GM21529 (cell line): ENCODE measurements around the gene PRAC1.

Source experiments
- ATAC-seq: cut with Tn5 transposase; IDR thresholded peaks from one replicate; pipeline ENCODE4 v1.9.1; 2021; ENCODE audit not compliant: unreplicated experiment

PRAC1 gene

DNA sequence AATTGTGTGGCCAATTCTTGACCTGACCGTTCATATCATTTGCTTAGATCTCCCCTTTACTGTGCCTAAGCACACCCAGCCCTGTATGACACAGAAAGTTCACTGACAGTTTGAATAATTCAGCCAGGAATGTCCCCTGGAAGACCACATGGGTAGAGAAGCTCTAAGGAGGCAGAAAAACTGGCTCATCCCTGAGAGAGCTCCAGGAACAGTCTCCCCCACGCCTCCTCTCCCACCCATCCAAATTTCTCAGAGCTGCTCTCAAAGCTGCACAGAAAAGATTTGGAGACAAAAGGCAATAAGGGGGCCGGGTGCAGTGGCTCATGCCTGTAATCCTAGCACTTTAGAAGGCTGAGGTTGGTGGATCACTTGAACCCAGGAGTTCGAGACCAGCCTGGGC, 11.2 kb downstream of the PRAC1 start:
- ATAC-seq: no peak

DNA sequence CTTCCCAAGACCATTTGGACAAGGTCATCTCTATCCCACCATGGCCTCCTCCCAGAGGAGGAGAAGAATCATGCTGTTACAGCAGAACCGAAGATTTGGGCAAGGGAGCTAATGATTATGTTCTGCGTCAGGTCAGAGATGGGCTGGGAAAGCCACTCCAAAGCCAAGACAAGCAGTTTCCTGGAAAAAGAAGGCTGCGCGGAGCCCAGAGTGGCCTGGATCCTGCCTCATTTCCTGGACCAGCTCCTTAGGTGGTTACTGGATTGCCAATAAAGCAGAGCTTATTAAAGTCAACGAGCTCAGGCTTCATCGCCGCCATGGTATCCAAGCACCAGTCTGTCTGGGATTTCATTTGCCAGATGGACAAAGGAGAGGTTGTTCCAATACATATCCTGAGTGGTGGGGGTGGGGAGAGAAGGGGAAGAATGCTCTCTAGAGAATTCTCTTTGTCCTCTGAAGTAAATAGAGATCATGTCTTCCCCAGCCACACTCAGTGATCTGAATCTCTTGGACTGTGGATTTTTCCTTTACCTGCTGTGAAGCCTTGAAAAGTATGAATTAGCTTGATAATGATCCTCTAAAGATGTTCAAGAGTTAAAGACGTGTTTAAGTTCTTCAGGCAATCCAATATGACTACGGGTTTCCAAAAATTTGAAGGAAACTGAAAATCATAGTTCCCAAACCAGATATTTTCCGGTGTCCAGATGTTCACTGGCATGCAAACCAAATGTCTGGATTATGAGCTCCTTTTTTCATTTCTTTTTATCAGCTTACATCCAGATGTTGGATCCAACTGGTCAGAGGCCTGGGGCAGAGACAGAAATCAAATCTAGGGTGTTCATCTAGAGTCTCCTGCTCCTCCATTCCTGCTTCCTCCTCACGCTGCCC, 17.7 kb downstream of the PRAC1 start:
- no peak for ATAC-seq

DNA sequence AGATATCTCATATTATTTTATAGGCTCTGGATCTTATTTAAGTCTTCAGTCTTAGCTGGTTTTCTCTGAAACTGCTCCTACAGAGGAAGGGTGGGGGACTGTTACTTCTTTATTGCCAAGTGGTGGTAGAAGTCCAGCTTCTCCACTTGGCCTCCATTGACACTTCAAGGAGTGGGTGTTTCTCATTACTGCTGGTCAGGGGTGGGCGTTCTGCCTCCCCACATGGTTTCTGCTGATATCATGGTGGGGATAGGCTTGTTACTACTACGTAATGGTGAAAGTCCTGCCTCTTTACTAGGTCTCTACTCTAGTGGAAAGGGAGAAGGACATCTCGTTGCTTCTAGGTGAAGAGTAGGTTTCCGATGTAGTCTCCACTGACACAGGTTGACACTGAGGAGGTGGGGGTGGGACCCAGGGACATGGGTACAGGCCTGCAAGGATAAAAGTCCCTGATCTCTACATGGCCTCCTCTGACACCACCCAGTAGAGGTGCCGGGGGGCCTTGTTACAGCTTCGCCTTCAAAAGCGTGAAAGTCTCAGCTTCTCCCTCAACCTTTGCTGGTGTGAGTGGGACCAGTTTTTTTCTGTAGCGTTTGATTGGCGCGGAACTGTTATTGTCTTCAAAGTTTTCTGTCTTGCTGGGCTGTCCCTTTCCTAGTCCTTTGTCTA, 20.3 kb downstream of the PRAC1 start:
- ATAC-seq: no peak

DNA sequence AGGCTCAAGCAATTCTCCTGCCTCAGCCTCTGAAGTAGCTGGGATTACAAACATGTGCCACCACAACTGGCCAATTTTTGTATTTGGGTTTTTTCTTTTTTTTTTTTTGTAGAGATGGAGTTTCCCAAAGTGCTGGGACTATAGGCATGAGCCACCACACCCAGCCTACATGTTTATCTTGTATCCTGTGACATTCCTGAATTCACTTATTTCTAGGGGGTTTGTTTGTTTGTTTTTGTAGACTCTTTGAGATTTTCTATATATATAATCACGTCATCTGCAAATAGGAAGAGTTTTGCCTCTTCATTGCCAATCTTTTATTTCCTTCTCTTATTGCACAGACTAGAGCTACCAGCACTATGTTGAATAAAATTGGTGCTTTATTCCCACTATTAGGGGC, 29.1 kb downstream of the PRAC1 start:
- no peak for ATAC-seq

DNA sequence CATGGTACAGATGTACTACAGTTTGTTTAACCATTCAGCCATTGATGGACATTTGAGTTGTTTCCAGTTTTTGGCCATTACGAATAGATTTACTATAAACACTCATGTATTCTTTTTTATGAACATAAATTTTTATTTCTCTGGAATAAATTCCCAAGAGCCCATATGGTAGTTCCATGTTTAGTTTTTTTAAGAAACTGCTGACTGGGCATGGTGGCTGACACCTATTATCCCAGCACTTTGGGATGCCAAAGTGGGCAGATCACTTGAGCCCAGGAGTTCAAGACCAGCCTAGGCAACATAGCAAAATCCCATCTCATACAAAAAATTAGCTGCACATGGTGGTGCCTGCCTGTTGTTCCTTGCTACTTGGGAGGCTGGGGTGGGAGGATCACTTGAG, 30.3 kb downstream of the PRAC1 start:
- no peak for ATAC-seq

DNA sequence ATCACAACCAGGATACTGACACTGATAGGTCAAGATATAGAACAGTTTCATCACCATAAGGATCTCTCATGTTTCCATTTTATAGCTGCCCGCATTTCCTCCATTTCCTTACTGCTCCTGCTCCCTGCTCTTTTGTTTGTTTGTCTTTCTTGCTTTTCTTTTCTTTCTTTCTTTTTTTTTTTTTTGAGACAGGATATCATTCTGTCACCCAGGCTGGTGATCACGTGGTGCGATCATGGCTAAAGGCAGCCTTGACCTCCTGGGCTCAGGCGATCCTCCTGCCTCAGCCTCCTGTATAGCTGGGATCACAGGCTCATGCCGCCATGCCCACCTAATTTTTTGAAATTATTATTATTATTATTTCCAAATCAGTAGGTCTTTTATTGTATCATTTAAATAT, 31.7 kb downstream of the PRAC1 start:
- ATAC-seq: no peak

DNA sequence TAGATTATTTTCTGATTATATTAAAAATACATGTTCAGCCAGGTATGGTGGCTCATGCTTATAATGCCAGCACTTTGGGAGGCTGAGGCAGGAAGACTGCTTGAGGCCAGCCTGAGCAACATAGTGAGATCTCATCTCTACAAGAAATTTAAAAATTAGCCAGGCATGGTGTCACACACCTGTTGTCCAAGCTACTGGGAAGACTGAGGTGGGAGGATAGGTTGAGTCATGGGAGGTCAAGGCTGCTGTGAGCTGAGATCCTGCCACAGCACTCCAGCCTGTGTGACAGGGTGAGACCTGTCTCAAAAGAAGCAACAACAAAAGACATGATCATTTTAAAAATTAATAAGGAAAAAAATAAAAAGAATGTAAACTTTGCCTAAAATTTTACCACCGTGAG, 40.7 kb downstream of the PRAC1 start:
- no peak for ATAC-seq

DNA sequence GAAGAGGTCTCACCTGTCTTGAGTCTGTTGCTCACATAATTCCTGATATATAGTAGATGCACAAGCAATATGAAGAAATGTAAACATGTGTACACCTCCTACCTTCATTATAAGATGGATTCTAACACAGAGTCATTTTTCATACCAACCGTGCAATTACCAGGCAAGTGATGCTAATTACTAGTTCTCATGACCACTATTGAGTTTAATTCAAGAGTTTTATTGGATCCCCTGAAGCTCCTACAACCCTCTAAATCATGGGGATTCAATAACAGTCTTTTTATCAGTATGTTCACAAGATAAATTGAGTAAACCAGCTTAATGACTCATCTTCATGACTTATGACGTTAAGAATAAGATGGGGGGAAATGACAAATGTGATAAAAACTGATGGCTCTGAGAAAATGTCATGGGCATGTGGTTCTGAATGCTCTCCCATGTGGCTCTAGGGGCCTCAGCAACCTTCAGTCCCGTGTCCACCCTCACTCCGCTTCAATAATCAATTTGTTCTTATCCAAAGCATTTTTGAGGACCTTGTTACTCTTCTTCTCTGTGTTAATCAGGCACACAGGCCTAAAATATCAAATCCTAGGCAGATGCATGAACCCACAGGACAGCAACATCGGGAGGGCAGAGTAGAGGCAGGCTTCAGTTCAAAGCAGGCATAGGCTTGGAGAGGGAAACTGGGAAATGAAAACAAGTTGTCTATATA, 42.8 kb downstream of the PRAC1 start:
- ATAC-seq: no peak

DNA sequence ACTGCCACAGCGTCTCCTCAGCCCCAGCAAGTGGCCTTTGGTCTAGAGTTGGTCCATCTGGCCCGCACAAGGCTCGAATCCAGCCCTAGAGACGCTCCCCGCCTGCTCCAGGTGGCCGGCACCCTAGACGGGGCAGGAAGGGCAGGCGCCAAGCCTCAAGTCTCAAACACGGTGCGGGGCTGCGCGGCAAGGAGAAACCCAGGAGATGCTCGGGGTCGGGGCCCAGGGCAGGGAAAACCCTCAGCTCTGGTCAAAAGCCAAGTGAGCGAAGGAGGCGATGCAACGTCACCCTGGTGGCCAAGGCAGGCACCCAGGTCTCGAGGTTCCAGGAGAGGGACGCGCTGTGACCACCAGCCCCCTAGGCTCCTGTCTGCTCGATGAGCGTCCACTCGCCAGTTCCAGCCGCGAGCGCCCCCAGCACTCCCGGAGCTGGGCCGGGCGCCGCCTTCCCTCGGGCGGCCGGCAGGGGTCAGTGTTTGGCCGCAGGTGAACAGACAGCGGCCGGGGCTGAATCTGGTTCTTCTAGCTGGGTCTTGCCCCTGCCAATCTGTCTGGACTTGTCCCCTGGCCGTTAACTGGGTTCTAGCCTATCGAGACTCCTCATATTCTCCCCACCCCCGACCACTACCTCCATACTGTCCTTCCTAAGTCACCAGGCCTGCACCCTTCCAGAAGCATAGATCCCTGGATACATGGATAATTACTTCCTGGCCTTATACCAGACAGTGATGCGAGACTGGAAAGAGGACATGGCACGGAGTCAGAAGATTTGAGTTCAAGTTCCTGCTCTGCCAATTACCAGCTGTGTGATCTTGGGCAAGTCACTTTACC, 44.0 kb downstream of the PRAC1 start:
- ATAC-seq: no peak

DNA sequence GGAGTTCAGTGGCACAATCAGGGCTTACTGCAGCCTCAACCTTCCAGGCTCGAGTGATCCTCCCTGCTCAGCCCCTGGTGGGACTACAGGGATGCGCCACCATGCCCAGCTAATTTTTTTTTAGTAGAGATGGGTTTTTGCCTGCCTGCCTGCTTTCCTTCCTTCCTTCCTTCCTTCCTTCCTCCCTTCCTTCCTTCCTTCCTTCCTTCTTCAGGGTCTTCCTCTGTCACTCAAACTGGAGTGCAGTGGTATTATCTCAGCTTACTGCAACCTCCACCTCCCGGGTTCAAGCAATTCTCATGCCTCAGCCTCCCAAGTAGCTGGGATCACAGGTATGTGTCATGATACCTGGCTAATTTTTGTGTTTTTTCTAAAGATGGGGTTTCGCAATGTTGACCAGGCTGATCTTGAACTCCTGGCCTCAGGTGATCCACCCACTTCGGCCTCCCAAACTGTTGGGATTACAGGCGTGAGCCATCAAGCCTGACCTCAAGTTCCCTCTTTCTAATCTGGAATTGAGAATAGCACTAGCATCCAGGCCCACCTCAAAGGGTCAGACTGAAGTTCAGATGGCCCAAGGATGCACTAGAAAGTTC, 45.3 kb downstream of the PRAC1 start:
- ATAC-seq: no peak

DNA sequence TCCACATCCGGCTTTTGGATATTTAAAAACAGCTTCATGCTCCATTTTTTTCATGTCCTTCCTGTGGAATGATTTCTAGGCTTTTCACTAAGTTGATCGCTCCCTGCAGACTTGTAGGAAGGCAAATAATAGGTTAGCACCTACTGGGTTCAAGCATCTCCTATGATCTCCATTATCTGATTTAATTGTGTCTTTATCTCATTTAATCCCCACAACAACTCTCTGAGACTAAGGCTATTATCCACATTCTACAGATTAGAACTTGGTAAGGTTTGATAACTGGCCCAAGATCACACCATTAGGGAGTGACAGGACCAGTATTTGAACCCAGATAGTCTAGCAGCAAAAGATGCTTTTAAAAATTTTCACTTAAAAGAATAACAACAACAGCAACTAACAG, 50.0 kb downstream of the PRAC1 start:
- no peak for ATAC-seq
